GM23338 (cell line): ENCODE measurements around the gene NRL.

ENCODE experiments used
- CREB1 ChIP-seq: fragments of 250-450 bp; sonication (Bioruptor Pico); IDR thresholded peaks from 2 replicates; pipeline ENCODE4 v1.5.0; 2020; ENCODE audit warnings: low read depth, mild to moderate bottlenecking, moderate library complexity
- EZH2 ChIP-seq: fragments of 200-600 bp; sonication (generic); IDR thresholded peaks from one replicate; pipeline ENCODE4 v1.8.0; 2017; ENCODE audit warnings: antibody characterized with exemption, mild to moderate bottlenecking, low read depth; ENCODE audit not compliant: unreplicated experiment
- EZH2phosphoT487 ChIP-seq: fragments of 200-600 bp; sonication (generic); IDR thresholded peaks from one replicate; pipeline ENCODE4 v1.8.1; 2018; ENCODE audit warnings: antibody characterized with exemption; ENCODE audit not compliant: unreplicated experiment
- POLR2AphosphoS5 ChIP-seq: IDR thresholded peaks from 2 replicates; pipeline ENCODE4 v1.6.1; 2016; ENCODE audit warnings: antibody characterized with exemption, low read depth
- STAT1 ChIP-seq: IDR thresholded peaks from one replicate; pipeline ENCODE4 v1.6.1; 2016; ENCODE audit warnings: antibody characterized with exemption; ENCODE audit not compliant: unreplicated experiment
- TF ChIP-seq, protein P1 (sequence below), 2 experiments: fragments of 200-600 bp in 1 of 2; sonication (generic) in 1 of 2; conservative IDR thresholded peaks; 2 replicates each; pipeline versions ENCODE4 v1.5.1 to v1.6.1; 2016 to 2017; ENCODE audit warnings: antibody characterized with exemption in 2 of 2, low read depth in 2 of 2, mild to moderate bottlenecking in 2 of 2, moderate library complexity in 1 of 2

DNA sequence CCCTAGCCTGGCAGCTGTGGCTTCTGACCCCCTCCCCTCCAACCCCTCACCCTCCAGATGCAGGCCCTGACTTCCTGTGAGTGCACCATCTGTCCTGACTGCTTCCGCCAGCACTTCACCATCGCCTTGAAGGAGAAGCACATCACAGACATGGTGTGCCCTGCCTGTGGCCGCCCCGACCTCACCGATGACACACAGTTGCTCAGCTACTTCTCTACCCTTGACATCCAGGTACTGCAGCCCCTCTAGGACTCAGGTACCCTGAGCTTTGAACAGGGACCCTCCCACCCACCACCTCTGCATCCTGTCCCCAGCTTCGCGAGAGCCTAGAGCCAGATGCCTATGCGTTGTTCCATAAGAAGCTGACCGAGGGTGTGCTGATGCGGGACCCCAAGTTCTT is 40.4 kb upstream of the NRL start:
- TF ChIP-seq EZH2: no peak
- no peak for TF ChIP-seq CREB1 (CRISPR knock-in tag)
- TF ChIP-seq, protein P1, sequence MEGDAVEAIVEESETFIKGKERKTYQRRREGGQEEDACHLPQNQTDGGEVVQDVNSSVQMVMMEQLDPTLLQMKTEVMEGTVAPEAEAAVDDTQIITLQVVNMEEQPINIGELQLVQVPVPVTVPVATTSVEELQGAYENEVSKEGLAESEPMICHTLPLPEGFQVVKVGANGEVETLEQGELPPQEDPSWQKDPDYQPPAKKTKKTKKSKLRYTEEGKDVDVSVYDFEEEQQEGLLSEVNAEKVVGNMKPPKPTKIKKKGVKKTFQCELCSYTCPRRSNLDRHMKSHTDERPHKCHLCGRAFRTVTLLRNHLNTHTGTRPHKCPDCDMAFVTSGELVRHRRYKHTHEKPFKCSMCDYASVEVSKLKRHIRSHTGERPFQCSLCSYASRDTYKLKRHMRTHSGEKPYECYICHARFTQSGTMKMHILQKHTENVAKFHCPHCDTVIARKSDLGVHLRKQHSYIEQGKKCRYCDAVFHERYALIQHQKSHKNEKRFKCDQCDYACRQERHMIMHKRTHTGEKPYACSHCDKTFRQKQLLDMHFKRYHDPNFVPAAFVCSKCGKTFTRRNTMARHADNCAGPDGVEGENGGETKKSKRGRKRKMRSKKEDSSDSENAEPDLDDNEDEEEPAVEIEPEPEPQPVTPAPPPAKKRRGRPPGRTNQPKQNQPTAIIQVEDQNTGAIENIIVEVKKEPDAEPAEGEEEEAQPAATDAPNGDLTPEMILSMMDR (conservative IDR thresholded peaks at IDR 0.05; ENCODE audit: low read depth in 2 of 2): no peak
- TF ChIP-seq POLR2AphosphoS5: no peak
- TF ChIP-seq STAT1: no peak
- no peak for TF ChIP-seq EZH2phosphoT487
